Activated T-cell treated with anti-CD3 and anti-CD28 coated beads for 4 hours (primary cell): ENCODE data around the gene DUOX2.

ENCODE experiments used
- DNase-seq: peaks from one replicate; pipeline ENCODE4 v3.0.0-alpha.2; 2020

DUOX2 gene

GRCh38 chr15:45114076-45114750 lies at the start of gene DUOX2, which contains the start of gene DUOXA2:
Gene DUOX2, minus strand, starts transcription at chr15:45114172. Its CDS starts 761 bp downstream, at chr15:45113411.
Gene DUOXA2, plus strand, starts transcription at chr15:45114326. Its CDS starts 280 bp downstream, at chr15:45114606.
- DNase-seq, result no peak

DNA sequence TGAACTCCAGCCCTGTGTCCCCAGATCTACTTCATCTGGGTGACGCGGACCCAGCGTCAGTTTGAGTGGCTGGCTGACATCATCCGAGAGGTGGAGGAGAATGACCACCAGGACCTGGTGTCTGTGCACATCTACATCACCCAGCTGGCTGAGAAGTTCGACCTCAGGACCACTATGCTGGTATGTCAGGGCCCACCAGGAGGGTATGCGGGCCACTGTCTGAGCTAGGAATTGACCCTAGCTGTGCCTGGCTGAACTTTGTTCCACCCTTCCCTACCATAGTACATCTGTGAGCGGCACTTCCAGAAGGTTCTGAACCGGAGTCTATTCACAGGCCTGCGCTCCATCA lies 49.5 kb upstream of the DUOX2 start:
- no peak for DNase-seq

- DNase-seq, result peak; percentile 49
These were observed 49.0 kb upstream of the DUOX2 start for GRCh38 chr15:45162771-45163507.

DNA sequence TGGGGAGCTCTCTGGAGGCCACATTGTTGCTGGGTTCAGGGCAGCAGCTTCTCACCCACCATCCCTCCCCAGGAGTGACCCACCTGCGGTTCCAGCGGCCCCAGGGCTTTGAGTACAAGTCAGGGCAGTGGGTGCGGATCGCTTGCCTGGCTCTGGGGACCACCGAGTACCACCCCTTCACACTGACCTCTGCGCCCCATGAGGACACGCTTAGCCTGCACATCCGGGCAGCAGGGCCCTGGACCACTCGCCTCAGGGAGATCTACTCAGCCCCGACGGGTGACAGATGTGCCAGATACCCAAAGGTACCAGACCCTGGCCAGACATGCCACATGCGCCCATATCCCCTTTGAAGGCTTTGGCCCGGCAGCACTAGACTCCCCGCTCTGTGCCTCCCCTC lies 47.7 kb upstream of the DUOX2 start:
- DNase-seq, result no peak

DNA sequence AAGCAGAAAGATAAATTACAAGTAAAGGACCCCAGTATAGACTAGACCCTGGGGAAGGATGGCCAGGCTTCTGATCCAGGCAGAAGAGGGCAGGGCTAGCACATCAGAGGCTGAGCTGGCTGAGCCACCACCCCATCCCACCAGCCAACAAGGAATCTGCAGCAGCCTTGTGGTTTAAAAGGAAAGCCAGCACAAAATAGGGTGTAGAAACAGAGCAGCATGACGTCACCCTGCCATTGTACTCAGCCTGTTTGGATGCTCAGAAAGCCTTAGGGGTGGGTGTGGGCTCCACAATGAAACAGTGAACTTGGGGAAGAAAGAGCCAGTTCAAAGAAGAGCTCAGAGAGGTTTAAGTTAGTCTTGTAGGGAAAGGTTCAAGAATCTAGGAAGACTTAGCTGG lies 44.0 kb upstream of the DUOX2 start:
- DNase-seq, result no peak

DNA sequence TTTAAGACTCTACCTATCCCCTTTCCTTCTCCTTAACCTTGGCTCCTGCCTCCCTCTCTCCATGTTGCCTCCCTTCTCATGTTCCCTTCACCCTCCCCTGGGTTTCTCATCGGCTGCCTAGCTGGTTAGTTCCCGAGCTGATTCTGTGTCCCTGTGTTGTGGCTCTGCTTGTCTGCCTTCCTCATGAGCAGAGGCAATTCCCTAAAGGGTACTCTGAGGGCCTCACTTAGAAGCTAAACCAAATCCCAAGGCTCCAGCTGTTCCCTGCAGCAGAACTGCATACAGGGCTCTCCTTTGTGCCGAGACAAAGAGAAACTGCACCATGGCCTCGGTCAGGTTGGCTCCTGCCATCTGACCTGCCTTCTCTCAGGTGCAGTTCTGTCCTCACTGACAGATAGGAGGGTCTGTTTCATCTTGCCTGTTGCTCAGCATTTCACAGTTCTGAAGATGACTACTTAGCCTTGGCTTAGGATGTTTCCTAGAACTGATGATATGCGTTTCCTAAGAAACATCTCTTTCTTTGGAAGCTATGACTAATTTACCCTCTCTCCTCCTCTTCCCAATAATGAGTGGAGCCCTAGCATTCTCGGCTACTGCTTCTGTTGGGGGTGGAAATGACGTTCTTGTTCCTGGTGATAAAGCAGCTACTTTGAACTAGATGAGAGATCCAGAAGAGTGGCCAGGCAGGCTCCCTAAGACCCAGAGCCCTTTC lies 42.9 kb upstream of the DUOX2 start:
- DNase-seq, result no peak

GRCh38 chr15:45155739-45156138 lies 41.8 kb upstream of the DUOX2 start:
- DNase-seq, result no peak

DNA sequence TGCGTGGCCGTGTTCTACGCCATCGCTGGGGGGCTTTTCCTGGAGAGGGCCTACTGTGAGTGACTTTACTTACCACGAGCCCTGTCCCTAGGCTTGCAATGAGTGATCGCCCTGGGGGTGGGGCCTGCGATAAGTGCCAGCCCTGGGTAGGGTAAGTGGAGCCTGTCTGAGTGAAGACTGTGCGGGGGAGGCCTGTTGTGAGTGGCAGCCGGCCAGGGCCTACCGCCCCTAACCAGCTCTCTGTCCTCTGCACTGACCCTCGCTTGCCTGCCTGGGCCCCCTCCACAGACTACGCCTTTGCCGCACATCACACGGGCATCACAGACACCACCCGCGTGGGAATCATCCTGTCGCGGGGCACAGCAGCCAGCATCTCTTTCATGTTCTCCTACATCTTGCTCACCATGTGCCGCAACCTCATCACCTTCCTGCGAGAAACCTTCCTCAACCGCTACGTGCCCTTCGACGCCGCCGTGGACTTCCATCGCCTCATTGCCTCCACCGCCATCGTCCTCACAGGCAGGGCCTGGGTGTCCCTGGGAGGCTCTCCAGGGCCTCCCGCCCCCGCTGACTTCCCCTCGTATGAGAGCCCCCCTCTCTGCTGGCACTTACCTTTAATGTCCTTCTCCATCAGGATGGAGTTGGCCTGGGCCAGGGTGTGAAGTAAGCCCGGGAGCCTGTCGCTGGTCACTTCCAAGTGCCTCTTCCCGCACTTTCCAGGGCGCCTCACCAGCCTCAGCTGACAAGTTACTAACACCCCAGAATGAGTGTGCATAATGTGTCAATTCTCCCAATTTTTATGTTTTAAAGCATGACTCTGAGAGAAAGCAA lies 38.2 kb upstream of the DUOX2 start:
- no peak for DNase-seq

GRCh38 chr15:45150997-45151396 lies 37.0 kb upstream of the DUOX2 start:
- DNase-seq, result no peak

GRCh38 chr15:45150481-45150880 lies 36.5 kb upstream of the DUOX2 start:
- no peak for DNase-seq

- DNase-seq, result no peak
These were observed 35.1 kb upstream of the DUOX2 start for GRCh38 chr15:45149060-45149459.

DNA sequence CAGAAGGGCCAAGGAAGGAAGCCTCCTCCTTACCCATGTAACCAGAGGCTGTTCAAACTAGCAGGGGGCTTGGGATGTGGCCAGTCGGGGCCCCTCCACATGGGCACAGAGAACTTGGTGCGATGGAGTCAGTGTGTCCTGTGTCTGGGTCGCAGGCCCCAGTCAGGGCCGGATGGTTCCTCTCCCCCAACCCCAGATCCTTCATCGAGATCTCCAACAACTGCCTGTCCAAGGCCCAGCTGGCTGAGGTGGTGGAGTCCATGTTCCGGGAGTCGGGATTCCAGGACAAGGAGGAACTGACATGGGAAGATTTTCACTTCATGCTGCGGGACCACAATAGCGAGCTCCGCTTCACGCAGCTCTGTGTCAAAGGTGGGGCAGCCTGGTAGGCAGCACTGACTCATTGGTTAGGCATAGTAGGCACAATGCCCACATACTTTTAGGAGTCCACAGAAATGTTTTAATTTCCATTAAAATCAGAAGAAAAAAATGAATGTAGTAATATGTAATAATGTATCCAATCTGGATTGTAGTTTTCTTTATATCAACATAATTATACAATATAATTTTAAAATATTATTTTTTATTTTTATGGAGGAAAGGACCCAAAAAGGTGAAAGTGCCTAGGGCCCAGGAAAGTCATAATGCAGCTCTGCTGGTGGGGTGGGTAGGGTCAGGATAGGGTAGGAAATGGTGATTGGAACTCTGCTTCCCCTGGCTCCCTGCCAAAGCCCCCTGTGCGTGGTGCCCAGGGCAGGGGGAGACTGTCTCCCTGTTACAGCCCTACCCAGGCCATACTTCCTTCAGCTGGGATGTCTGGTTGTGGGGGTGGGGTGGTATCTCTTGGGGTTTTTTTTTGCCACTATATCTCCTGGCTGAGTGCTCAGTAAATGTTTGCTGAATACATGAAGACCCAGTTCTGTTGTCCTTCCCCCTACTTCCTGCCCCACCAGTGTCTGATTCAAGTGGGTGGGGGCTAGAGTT lies 34.4 kb upstream of the DUOX2 start:
- DNase-seq, result no peak

DNA sequence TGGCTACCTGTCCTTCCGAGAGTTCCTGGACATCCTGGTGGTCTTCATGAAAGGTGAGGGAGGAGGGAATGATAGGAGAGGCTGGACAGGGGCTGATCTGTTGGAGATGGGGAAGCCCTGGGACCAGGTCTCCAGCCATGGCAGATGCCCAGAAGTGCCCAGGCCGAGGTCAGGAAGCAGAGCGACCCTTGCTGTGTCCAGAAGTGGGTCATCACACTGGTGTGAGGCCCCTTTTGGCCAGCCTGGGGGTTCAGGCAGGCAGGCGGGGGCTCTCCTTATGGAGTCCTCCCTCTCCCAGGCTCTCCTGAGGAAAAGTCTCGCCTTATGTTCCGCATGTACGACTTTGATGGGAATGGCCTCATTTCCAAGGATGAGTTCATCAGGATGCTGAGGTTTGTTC lies 33.6 kb upstream of the DUOX2 start:
- DNase-seq, result no peak

- no peak for DNase-seq
These were observed 32.4 kb upstream of the DUOX2 start for GRCh38 chr15:45146405-45146804.

DNA sequence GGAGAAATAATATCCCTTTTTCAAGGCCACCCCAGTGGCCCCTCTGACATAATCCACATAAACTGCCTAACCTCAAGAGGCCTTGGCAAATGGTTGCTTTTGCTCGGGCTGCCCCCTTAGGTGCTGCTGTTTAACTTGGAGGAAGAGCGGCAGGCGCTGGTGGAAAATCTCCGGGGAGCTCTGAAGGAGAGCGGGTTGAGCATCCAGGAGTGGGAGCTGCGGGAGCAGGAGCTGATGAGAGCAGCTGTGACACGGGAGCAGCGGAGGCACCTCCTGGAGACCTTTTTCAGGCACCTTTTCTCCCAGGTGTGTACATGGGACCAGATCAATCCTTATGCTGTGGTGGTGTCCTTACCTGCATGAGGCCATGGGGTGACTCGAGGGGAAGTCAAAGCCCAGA lies 30.8 kb upstream of the DUOX2 start:
- no peak for DNase-seq

DNA sequence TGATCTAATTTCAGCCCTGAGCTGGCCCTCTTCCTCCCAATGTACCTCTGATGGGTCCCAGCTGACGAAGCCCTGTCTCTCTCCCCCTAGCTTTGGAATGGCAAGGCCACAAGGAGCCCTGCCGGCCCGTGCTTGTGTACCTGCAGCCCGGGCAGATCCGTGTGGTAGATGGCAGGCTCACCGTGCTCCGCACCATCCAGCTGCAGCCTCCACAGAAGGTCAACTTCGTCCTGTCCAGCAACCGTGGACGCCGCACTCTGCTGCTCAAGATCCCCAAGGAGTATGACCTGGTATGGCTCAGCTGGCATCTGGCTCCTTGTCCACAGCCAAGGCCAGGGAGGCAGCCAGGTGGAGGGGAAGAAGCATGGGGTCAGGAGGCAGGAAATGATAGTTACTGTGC lies 30.0 kb upstream of the DUOX2 start:
- no peak for DNase-seq

- DNase-seq, result no peak
These were observed 29.1 kb upstream of the DUOX2 start for GRCh38 chr15:45143056-45143455.

DNA sequence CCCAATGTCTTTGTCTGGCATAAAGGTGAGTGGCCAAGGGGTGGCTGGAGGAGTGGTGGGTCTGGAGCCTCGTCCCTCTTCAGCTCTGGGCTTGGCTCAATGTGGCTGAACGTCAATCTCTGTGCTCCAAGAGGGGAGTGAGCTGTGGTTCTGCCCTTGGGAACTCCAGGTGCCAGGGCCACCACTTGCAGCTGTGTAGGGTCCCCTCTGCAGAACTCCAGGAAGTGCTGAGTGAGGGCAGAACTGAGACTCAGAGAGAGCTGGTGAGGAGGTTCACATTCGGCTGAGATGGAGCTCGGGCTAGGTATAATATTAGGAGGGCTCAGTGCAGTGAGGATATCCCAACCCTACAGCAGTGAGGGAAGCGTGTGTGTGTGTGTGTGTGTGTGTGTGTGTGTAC lies 27.4 kb upstream of the DUOX2 start:
- DNase-seq, result no peak

- DNase-seq, result no peak
These were observed 26.7 kb upstream of the DUOX2 start for GRCh38 chr15:45140557-45141250.

DNA sequence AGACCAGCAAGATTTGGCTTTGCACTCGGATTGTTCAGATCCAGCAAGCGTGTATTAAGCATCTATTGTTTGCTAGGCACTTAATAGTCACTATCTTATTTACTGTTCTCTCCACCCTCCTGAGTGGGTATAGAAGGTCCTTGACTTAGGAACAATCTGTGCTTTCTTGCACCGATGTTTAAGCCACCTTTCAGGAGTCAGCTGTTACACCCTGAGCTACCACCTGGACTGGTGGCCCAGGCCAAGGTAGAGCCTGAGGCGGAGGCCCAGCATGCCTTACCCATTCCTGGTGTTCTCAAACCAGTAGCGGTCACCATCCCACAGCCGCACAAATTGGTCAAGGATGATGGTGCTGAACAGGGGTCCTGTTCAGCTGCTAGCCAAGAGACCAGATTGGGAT lies 25.8 kb upstream of the DUOX2 start:
- DNase-seq, result no peak
